ENCODE results near the gene GLCE. TPM values are rescaled to one million over a fixed set of nuclear protein-coding genes. Genes with fewer than 3 reads are reported as not detected.
A peak's percentile ranks its signal among the peaks of the same experiment; 100 is the strongest.

GLCE gene
- total RNA-seq, 1 donor = 14.8 TPM

- Histone ChIP-seq H3K27me3 (ENCODE audit: insufficient read depth, low read length) (no peaks in the 10 kb centered on the region), H3K9me3 (ENCODE audit: low read depth, low read length) (no peaks in the 10 kb centered on the region), H3K4me2 (ENCODE audit: insufficient read depth, low read length) (no peak overlapping the region), H4K20me1 (ENCODE audit: insufficient read depth, low read length) (no peaks in the 10 kb centered on the region), H3K36me3 (ENCODE audit: insufficient read depth, low read length) (no peaks in the 10 kb centered on the region), H3K4me1 (ENCODE audit: insufficient read depth, low read length) (no peaks in the 10 kb centered on the region), H2AFZ (ENCODE audit: low read length) (no peak overlapping the region), H3K27ac (ENCODE audit: low read depth, low read length) (no peak overlapping the region), H3K79me2 (ENCODE audit: insufficient read depth, low read length) (no peaks in the 10 kb centered on the region), H3K4me3 (ENCODE audit: insufficient read depth, low read length) (no peak overlapping the region)
- peak; percentile 51 for TF ChIP-seq CTCF (IDR thresholded peaks at IDR 0.05; ENCODE audit: extremely low read depth, low read depth, low read length)
- no peak for DNase-seq (ENCODE audit: insufficient read length, low spot score, missing footprints)
These were observed 105.0 kb downstream of the GLCE start for GRCh38 chr15:69265347-69265955.

- no peak overlapping the region for H3K4me2 ChIP-seq (ENCODE audit: insufficient read depth, low read length)
- no peak for TF ChIP-seq CTCF (IDR thresholded peaks at IDR 0.05; ENCODE audit: extremely low read depth, low read depth, low read length)
- no peaks in the 10 kb centered on the region for H3K36me3 ChIP-seq (ENCODE audit: insufficient read depth, low read length)
- no peak for DNase-seq (ENCODE audit: insufficient read length, low spot score, missing footprints)
- H3K9me3 ChIP-seq (ENCODE audit: low read depth, low read length) = no peaks in the 10 kb centered on the region
- H3K79me2 ChIP-seq (ENCODE audit: insufficient read depth, low read length) = no peaks in the 10 kb centered on the region
- H4K20me1 ChIP-seq (ENCODE audit: insufficient read depth, low read length) = no peaks in the 10 kb centered on the region
- H3K27ac ChIP-seq (ENCODE audit: low read depth, low read length) = no peak overlapping the region
- no peak overlapping the region for H3K4me3 ChIP-seq (ENCODE audit: insufficient read depth, low read length)
- H3K4me1 ChIP-seq (ENCODE audit: insufficient read depth, low read length) = no peaks in the 10 kb centered on the region
- no peak overlapping the region for H2AFZ ChIP-seq (ENCODE audit: low read length)
- H3K27me3 ChIP-seq (ENCODE audit: insufficient read depth, low read length) = peaks cover 4% of the 10 kb centered on the region
These were observed 110.8 kb downstream of the GLCE start for GRCh38 chr15:69271217-69271616.

- Histone ChIP-seq H3K27ac (ENCODE audit: low read depth, low read length) (no peak overlapping the region), H3K79me2 (ENCODE audit: insufficient read depth, low read length) (no peaks in the 10 kb centered on the region), H2AFZ (ENCODE audit: low read length) (no peak overlapping the region), H3K9me3 (ENCODE audit: low read depth, low read length) (no peaks in the 10 kb centered on the region), H3K36me3 (ENCODE audit: insufficient read depth, low read length) (no peaks in the 10 kb centered on the region), H3K27me3 (ENCODE audit: insufficient read depth, low read length) (peaks cover 6% of the 10 kb centered on the region), H4K20me1 (ENCODE audit: insufficient read depth, low read length) (no peaks in the 10 kb centered on the region), H3K4me3 (ENCODE audit: insufficient read depth, low read length) (no peak overlapping the region), H3K4me1 (ENCODE audit: insufficient read depth, low read length) (no peaks in the 10 kb centered on the region), H3K4me2 (ENCODE audit: insufficient read depth, low read length) (no peak overlapping the region)
- no peak for TF ChIP-seq CTCF (IDR thresholded peaks at IDR 0.05; ENCODE audit: extremely low read depth, low read depth, low read length)
- DNase-seq (ENCODE audit: insufficient read length, low spot score, missing footprints) = no peak
These were observed 111.7 kb downstream of the GLCE start for GRCh38 chr15:69272139-69272538.

GRCh38 chr15:69272891-69273290, 112.5 kb downstream of the GLCE start:
- Histone ChIP-seq H3K27ac (ENCODE audit: low read depth, low read length) (no peak overlapping the region), H3K4me3 (ENCODE audit: insufficient read depth, low read length) (no peak overlapping the region), H3K27me3 (ENCODE audit: insufficient read depth, low read length) (peaks cover 6% of the 10 kb centered on the region), H2AFZ (ENCODE audit: low read length) (no peak overlapping the region), H3K4me1 (ENCODE audit: insufficient read depth, low read length) (no peaks in the 10 kb centered on the region), H3K79me2 (ENCODE audit: insufficient read depth, low read length) (no peaks in the 10 kb centered on the region), H4K20me1 (ENCODE audit: insufficient read depth, low read length) (no peaks in the 10 kb centered on the region), H3K9me3 (ENCODE audit: low read depth, low read length) (no peaks in the 10 kb centered on the region), H3K36me3 (ENCODE audit: insufficient read depth, low read length) (no peaks in the 10 kb centered on the region), H3K4me2 (ENCODE audit: insufficient read depth, low read length) (no peak overlapping the region)
- no peak for DNase-seq (ENCODE audit: insufficient read length, low spot score, missing footprints)
- no peak for TF ChIP-seq CTCF (IDR thresholded peaks at IDR 0.05; ENCODE audit: extremely low read depth, low read depth, low read length)
